GM23248 (cell line): ENCODE measurements around the gene PIAS1. TPM values are rescaled to one million over a fixed set of nuclear protein-coding genes. Genes with fewer than 3 reads are reported as not detected.

Source experiments
- DNase-seq: peaks from one replicate; pipeline ENCODE4 v3.0.0-alpha.2; 2015
- H2AFZ ChIP-seq: fragments of 200-600 bp; sonication (generic); 2 replicates; pipeline ENCODE4 v1.6.1; 2016; ENCODE audit warnings: antibody characterized with exemption
- H3F3A ChIP-seq: fragments of 200-600 bp; sonication (generic); 2 replicates; pipeline ENCODE4 v1.6.1; 2016; ENCODE audit warnings: mild to moderate bottlenecking, antibody characterized with exemption, mixed run types; ENCODE audit not compliant: insufficient read depth
- H3K27ac ChIP-seq: fragments of 200-600 bp; sonication (generic); 2 replicates; pipeline ENCODE4 v1.5.1; 2016; ENCODE audit warnings: mild to moderate bottlenecking
- H3K27me3 ChIP-seq: fragments of 200-600 bp; sonication (generic); replicated peaks from 2 replicates; pipeline ENCODE4 v1.6.1; 2016; ENCODE audit warnings: mild to moderate bottlenecking; ENCODE audit not compliant: insufficient read depth
- H3K36me3 ChIP-seq: fragments of 200-600 bp; sonication (generic); 2 replicates; pipeline ENCODE4 v1.6.1; 2016; ENCODE audit warnings: low read depth, mild to moderate bottlenecking
- H3K4me1 ChIP-seq: fragments of 200-600 bp; sonication (generic); 2 replicates; pipeline ENCODE4 v1.6.1; 2016; ENCODE audit warnings: mild to moderate bottlenecking; ENCODE audit not compliant: insufficient read depth
- H3K4me2 ChIP-seq: fragments of 200-600 bp; sonication (generic); one replicate; pipeline ENCODE4 v1.6.1; 2016; ENCODE audit warnings: mild to moderate bottlenecking; ENCODE audit not compliant: unreplicated experiment
- H3K4me3 ChIP-seq: fragments of 200-600 bp; sonication (generic); 2 replicates; pipeline ENCODE4 v1.5.1; 2016; ENCODE audit warnings: mild to moderate bottlenecking
- H3K79me2 ChIP-seq: fragments of 200-600 bp; sonication (generic); 2 replicates; pipeline ENCODE4 v1.6.1; 2016; ENCODE audit warnings: mild to moderate bottlenecking; ENCODE audit not compliant: insufficient read depth
- H3K9ac ChIP-seq: fragments of 200-600 bp; sonication (generic); 2 replicates; pipeline ENCODE4 v1.6.1; 2016; ENCODE audit warnings: mild to moderate bottlenecking
- H3K9me2 ChIP-seq: fragments of 200-600 bp; sonication (generic); 2 replicates; pipeline ENCODE4 v1.6.1; 2016; ENCODE audit warnings: mixed run types, mild to moderate bottlenecking, moderate library complexity; ENCODE audit not compliant: insufficient read depth
- H3K9me3 ChIP-seq: fragments of 200-600 bp; sonication (generic); one replicate; pipeline ENCODE4 v1.6.1; 2017; ENCODE audit warnings: low read depth
- H4K20me1 ChIP-seq: fragments of 200-600 bp; sonication (generic); 2 replicates; pipeline ENCODE4 v1.6.0; 2016; ENCODE audit not compliant: insufficient read depth
- EZH2 ChIP-seq: fragments of 200-600 bp; sonication (generic); IDR thresholded peaks from 2 replicates; pipeline ENCODE4 v1.6.1; 2018; ENCODE audit warnings: antibody characterized with exemption, mild to moderate bottlenecking; ENCODE audit not compliant: insufficient read depth, poor library complexity, severe bottlenecking
- EZH2phosphoT487 ChIP-seq: fragments of 200-600 bp; sonication (generic); IDR thresholded peaks from 2 replicates; pipeline ENCODE4 v1.6.1; 2018; ENCODE audit warnings: antibody characterized with exemption, moderate library complexity, mild to moderate bottlenecking, low read depth; ENCODE audit not compliant: insufficient read depth
- WGBS, 2 experiments: methylation state at CpG; one replicate each; pipeline ENCODE4 v1.1.6; 2015 to 2017; ENCODE audit warnings: low lambda C conversion rate in 2 of 2, low coverage in 1 of 2; ENCODE audit errors: missing lambda C conversion rate in 2 of 2; 5-methylcytosine and 5-hydroxymethylcytosine counted together
- in situ Hi-C: fragments of 300-500 bp; cut with MboI; formaldehyde crosslinking; loops from 2 replicates; pipeline ENCODE4 v1.15.0; 2020
- polyA plus RNA-seq: library from polyadenylated mRNA; unstranded; fragments of >200 nt; fragmentation: Nextera tagmentation; extraction: Ambion mirVana; gene quantifications from 2 replicates; pipeline ENCODE4 v1.2.1, GENCODE V29; 2016
- total RNA-seq: library from RNA; depleted of rRNA; stranded (reverse); fragments of >200 nt; shearing (Covaris generic); gene quantifications from 2 replicates; pipeline ENCODE4 v1.2.3, GENCODE V29; 2014

Gene PIAS1
- total and polyA plus RNA-seq, 2 experiments from 2014 or later, result 14.8 to 34.4 TPM

DNA sequence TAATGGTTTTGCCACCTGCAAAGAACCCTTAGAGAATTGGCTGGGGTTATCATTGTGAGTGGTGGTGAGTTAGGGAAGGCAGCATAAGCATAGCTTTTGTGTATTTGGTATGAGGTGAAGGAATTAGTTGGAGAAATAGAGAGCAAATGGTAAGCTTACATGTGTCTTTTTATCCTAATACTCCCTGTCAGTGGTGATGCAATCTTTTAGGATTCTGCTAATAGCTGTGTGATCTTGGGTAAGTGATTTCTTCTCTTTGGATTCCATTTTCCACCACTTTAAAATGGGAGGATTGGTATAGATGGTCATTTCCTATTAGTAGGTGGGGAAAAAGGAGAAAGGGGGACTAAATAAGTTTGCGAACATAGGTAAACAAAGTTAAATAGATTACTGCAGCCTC, 30.9 kb downstream of the PIAS1 start:
- H2AFZ ChIP-seq, result no peak overlapping the region
- no peaks in the 10 kb centered on the region for H3K4me1 ChIP-seq
- H3K4me2 ChIP-seq, result no peak overlapping the region
- H3F3A ChIP-seq, result no peaks in the 10 kb centered on the region
- no peak overlapping the region for H3K4me3 ChIP-seq
- H4K20me1 ChIP-seq, result peaks cover 22% of the 10 kb centered on the region; the same call in 1 of the 2 replicates
- in situ Hi-C loops, result no loop called here
- H3K36me3 ChIP-seq, result peaks cover 9% of the 10 kb centered on the region
- no peak overlapping the region for H3K27ac ChIP-seq
- no peaks in the 10 kb centered on the region for H3K9me2 ChIP-seq
- H3K79me2 ChIP-seq, result peaks cover 98% of the 10 kb centered on the region
- WGBS, 2 experiments, result 90 to 97% methylated on average over 1 of the region's 1 CpG
- H3K9ac ChIP-seq, result no peak overlapping the region
- no peaks in the 10 kb centered on the region for H3K27me3 ChIP-seq
- no peak for DNase-seq
- no peaks in the 10 kb centered on the region for H3K9me3 ChIP-seq
- TF ChIP-seq EZH2 (no peak), EZH2phosphoT487 (no peak)

DNA sequence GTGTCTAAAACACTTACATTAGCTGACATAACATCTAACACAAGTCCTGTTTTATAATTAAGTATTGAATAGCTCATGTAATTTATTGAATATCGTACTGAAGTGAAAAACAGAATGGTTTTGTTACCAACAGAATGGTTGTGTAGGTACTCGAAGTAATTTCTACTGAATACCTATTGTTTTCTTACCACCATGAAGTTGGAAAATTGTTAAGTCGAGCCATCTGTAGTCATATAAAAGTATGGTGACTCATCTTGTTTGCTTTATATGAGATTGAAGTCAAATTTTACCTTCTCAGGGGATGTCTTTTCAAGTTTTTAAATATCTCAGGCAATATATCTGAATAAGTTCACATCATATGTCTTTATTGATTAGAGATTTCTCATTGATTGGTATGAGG, 37.6 kb downstream of the PIAS1 start:
- TF ChIP-seq EZH2 (no peak), EZH2phosphoT487 (no peak)
- peaks cover 4% of the 10 kb centered on the region for H3K9me3 ChIP-seq
- no peaks in the 10 kb centered on the region for H3K4me1 ChIP-seq
- in situ Hi-C loops, result no loop called here
- no peak overlapping the region for H3K4me2 ChIP-seq
- H3K79me2 ChIP-seq, result peaks cover 96% of the 10 kb centered on the region
- H3K36me3 ChIP-seq, result peaks cover 9% of the 10 kb centered on the region; the same call in 1 of the 2 replicates
- no peak overlapping the region for H3K9ac ChIP-seq
- H3K9me2 ChIP-seq, result no peaks in the 10 kb centered on the region
- WGBS, 2 experiments, result 94 to 99% methylated on average over 3 of the region's 3 CpGs
- no peak overlapping the region for H3K27ac ChIP-seq
- H3F3A ChIP-seq, result peaks cover 4% of the 10 kb centered on the region; the same call in 1 of the 2 replicates
- DNase-seq, result peak; percentile 3
- H3K27me3 ChIP-seq, result no peaks in the 10 kb centered on the region
- H2AFZ ChIP-seq, result no peak overlapping the region
- H3K4me3 ChIP-seq, result no peak overlapping the region
- no peaks in the 10 kb centered on the region; the same call in 1 of the 2 replicates for H4K20me1 ChIP-seq

DNA sequence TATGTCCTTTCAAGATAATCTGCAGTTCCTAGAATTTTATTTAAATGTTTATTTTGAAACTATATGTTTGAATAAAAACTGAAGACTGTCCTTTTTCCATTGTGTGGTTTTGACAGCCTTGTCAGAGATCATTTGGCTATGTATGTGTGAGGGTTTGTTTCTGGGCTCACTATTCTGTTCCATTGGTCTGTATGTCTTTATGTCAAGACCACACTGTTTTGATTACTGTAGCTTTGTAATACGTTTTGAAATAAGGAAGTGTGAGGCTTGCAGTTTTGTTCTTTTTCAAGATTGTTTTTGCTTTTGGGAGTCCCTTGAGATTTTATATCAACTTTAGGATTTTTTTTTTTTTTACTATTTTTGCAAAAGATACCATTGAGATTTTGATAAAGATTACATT, 42.0 kb downstream of the PIAS1 start:
- peaks cover 7% of the 10 kb centered on the region; the same call in 1 of the 2 replicates for H3F3A ChIP-seq
- peaks cover 7% of the 10 kb centered on the region for H3K9me3 ChIP-seq
- 91 to 100% methylated on average over 1 of the region's 1 CpG for whole genome bisulfite sequencing, 2 experiments
- H3K27ac ChIP-seq, result no peak overlapping the region
- H3K4me3 ChIP-seq, result no peak overlapping the region
- no peaks in the 10 kb centered on the region for H3K9me2 ChIP-seq
- H3K4me2 ChIP-seq, result no peak overlapping the region
- TF ChIP-seq EZH2, result no peak
- TF ChIP-seq EZH2phosphoT487, result no peak
- no peaks in the 10 kb centered on the region; the same call in 1 of the 2 replicates for H4K20me1 ChIP-seq
- no peaks in the 10 kb centered on the region for H3K27me3 ChIP-seq
- DNase-seq, result no peak
- H3K4me1 ChIP-seq, result no peaks in the 10 kb centered on the region
- no peak overlapping the region for H2AFZ ChIP-seq
- H3K36me3 ChIP-seq, result peaks cover 16% of the 10 kb centered on the region
- H3K9ac ChIP-seq, result no peak overlapping the region
- in situ Hi-C loops, result no loop called here
- H3K79me2 ChIP-seq, result peaks cover 96% of the 10 kb centered on the region

DNA sequence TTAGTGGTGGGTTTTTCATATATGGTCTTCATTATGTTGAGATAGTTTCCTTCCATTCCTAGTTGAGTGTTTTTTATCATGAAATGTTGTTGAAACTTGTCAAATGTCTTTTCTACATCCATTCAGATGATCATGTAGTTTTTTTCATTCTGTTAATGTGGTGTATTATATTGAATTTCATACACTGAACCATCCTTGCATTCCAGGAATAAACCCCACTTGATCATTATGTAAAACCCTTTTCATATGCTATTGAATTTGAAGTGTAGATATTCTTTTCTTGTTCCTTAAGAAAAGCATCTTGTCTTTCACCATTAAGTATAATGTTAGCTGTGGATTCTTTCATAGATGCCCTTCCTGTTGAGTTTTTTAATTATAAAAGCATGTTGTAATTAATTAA, 42.9 kb downstream of the PIAS1 start:
- Histone ChIP-seq H3K36me3 (peaks cover 16% of the 10 kb centered on the region), H2AFZ (no peak overlapping the region), H3K27me3 (no peaks in the 10 kb centered on the region), H3K9me2 (no peaks in the 10 kb centered on the region), H3K9ac (no peak overlapping the region), H3K27ac (no peak overlapping the region), H3F3A (peaks cover 7% of the 10 kb centered on the region; the same call in 1 of the 2 replicates), H4K20me1 (no peaks in the 10 kb centered on the region; the same call in 1 of the 2 replicates), H3K79me2 (peaks cover 96% of the 10 kb centered on the region), H3K4me2 (no peak overlapping the region), H3K4me1 (no peaks in the 10 kb centered on the region), H3K9me3 (peaks cover 7% of the 10 kb centered on the region), H3K4me3 (no peak overlapping the region)
- DNase-seq, result peak; percentile 20
- TF ChIP-seq EZH2 (no peak), EZH2phosphoT487 (no peak)
- in situ Hi-C loops, result no loop called here

DNA sequence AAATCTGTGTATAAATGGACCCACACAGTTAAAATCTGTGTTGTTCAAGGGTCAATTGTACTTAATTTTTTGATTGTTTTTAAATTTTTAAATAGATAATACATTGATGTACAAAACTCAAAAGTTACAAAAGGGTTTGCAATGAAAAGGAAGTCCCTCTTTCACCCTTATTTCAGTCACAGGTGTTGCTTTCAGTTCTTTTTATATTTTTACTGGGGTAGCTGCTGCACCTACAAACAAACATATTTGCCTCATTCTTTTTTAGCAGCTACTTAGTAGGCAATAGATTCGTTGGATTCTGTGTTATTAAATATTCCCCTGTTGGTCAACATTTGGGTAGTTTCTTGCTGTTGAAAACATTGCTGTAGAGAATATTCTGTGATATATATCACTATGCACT, 44.4 kb downstream of the PIAS1 start:
- no peaks in the 10 kb centered on the region for H3K27me3 ChIP-seq
- in situ Hi-C loops, result no loop called here
- H4K20me1 ChIP-seq, result no peaks in the 10 kb centered on the region; the same call in 1 of the 2 replicates
- no peak overlapping the region for H3K9ac ChIP-seq
- H3K9me2 ChIP-seq, result no peaks in the 10 kb centered on the region
- no peak overlapping the region for H3K27ac ChIP-seq
- H3K9me3 ChIP-seq, result peaks cover 7% of the 10 kb centered on the region
- TF ChIP-seq EZH2phosphoT487, result no peak
- no peak for TF ChIP-seq EZH2
- H3K79me2 ChIP-seq, result peaks cover 96% of the 10 kb centered on the region
- peaks cover 22% of the 10 kb centered on the region for H3K36me3 ChIP-seq
- 89 to 96% methylated on average over 1 of the region's 1 CpG for WGBS, 2 experiments
- no peak overlapping the region for H2AFZ ChIP-seq
- H3K4me3 ChIP-seq, result no peak overlapping the region
- no peak overlapping the region for H3K4me2 ChIP-seq
- H3F3A ChIP-seq, result peaks cover 7% of the 10 kb centered on the region; the same call in 1 of the 2 replicates
- DNase-seq, result no peak
- no peaks in the 10 kb centered on the region for H3K4me1 ChIP-seq
